CD14-positive monocyte (primary cell): ENCODE measurements around the gene CNTNAP2. TPM values are rescaled to one million over a fixed set of nuclear protein-coding genes. Genes with fewer than 3 reads are reported as not detected.

Experiments used
- DNase-seq, 3 donors: peaks; one replicate each; pipeline ENCODE4 v3.0.0-alpha.2; 2011 to 2022
- H2AFZ ChIP-seq: 2 replicates; pipeline ENCODE4 v1.6.0; 2012; ENCODE audit warnings: mild to moderate bottlenecking, low read depth, low read length, inconsistent platforms; ENCODE audit not compliant: insufficient read depth, poor library complexity, severe bottlenecking
- H3K27ac ChIP-seq, 2 donors: 1 replicate in 1 of 2; 2 replicates in 1 of 2; pipeline ENCODE4 v1.5.1; 2012 to 2013; ENCODE audit warnings: low read length in 2 of 2, control low read depth in 1 of 2, inconsistent platforms in 1 of 2, low read depth in 1 of 2, mild to moderate bottlenecking in 1 of 2
- H3K27me3 ChIP-seq, 2 donors: one replicate each; pipeline versions ENCODE4 v1.6.0 to v1.6.1; 2011 to 2013; ENCODE audit warnings: low read length in 2 of 2; ENCODE audit not compliant: control insufficient read depth in 2 of 2, insufficient read depth in 2 of 2
- H3K36me3 ChIP-seq, 2 donors: replicated peaks in 1 of 2; 1 replicate in 1 of 2; 2 replicates in 1 of 2; pipeline versions ENCODE4 v1.5.1 to v1.6.1; 2012 to 2013; ENCODE audit warnings: low read length in 2 of 2, control low read depth in 1 of 2, inconsistent platforms in 1 of 2, mild to moderate bottlenecking in 1 of 2; ENCODE audit not compliant: insufficient read depth in 2 of 2, control insufficient read depth in 1 of 2
- H3K4me1 ChIP-seq, 2 donors: 1 replicate in 1 of 2; 2 replicates in 1 of 2; pipeline versions ENCODE4 v1.5.1 to v1.6.1; 2012 to 2013; ENCODE audit warnings: low read length in 2 of 2, control low read depth in 1 of 2, inconsistent platforms in 1 of 2, mild to moderate bottlenecking in 1 of 2, moderate library complexity in 1 of 2; ENCODE audit not compliant: insufficient read depth in 2 of 2, control insufficient read depth in 1 of 2
- H3K4me2 ChIP-seq: replicated peaks from 2 replicates; pipeline ENCODE3; 2012; ENCODE audit warnings: low read length, moderate library complexity, mild to moderate bottlenecking; ENCODE audit not compliant: poor library complexity, severe bottlenecking; ENCODE audit errors: extremely low read depth
- H3K4me3 ChIP-seq, 3 experiments: fragments of 200-600 bp in 1 of 3; sonication (generic) in 1 of 3; replicated peaks in 1 of 3; 1 replicate in 2 of 3; 2 replicates in 1 of 3; pipeline ENCODE4 v1.5.1; 2011 to 2013; ENCODE audit warnings: low read length in 3 of 3, mild to moderate bottlenecking in 3 of 3, control low read depth in 2 of 3, low read depth in 2 of 3, inconsistent platforms in 1 of 3, moderate library complexity in 1 of 3
- H3K79me2 ChIP-seq: 2 replicates; pipeline ENCODE4 v1.6.0; 2012; ENCODE audit warnings: mild to moderate bottlenecking, control low read depth, inconsistent platforms, low read length, moderate library complexity; ENCODE audit not compliant: insufficient read depth
- H3K9ac ChIP-seq: 2 replicates; pipeline ENCODE4 v1.6.0; 2017; ENCODE audit warnings: low read length, mild to moderate bottlenecking; ENCODE audit not compliant: insufficient read depth, poor library complexity, severe bottlenecking
- H3K9me3 ChIP-seq, 2 donors: replicated peaks in 1 of 2; 1 replicate in 1 of 2; 2 replicates in 1 of 2; pipeline versions ENCODE4 v1.5.1 to v1.6.1; 2012 to 2013; ENCODE audit warnings: low read length in 2 of 2, control low read depth in 1 of 2; ENCODE audit not compliant: control insufficient read depth in 1 of 2, insufficient read depth in 1 of 2
- H4K20me1 ChIP-seq: 2 replicates; pipeline ENCODE4 v1.6.0; 2012; ENCODE audit warnings: mild to moderate bottlenecking, low read length, control low read depth, moderate library complexity; ENCODE audit not compliant: insufficient read depth
- H3K27ac Mint-ChIP-seq, 7 donors: one replicate each; pipeline ENCODE4 v1.8.0; 2020; ENCODE audit warnings: mild to moderate bottlenecking in 7 of 7, mixed read lengths in 7 of 7, moderate library complexity in 6 of 7, inconsistent platforms in 2 of 7
- H3K27me3 Mint-ChIP-seq, 3 donors: one replicate each; pipeline ENCODE4 v1.8.0; 2021 to 2022; ENCODE audit warnings: low read depth in 3 of 3, mild to moderate bottlenecking in 3 of 3, mixed read lengths in 3 of 3, moderate library complexity in 3 of 3, inconsistent platforms in 1 of 3
- H3K36me3 Mint-ChIP-seq, 2 donors: one replicate each; pipeline ENCODE4 v1.8.0; 2020; ENCODE audit warnings: mixed read lengths in 2 of 2, inconsistent platforms in 1 of 2, mild to moderate bottlenecking in 1 of 2
- H3K4me1 Mint-ChIP-seq: one replicate; pipeline ENCODE4 v1.8.0; 2020; ENCODE audit warnings: mild to moderate bottlenecking, mixed read lengths
- H3K4me3 Mint-ChIP-seq, 2 donors: one replicate each; pipeline ENCODE4 v1.8.0; 2020; ENCODE audit warnings: mild to moderate bottlenecking in 2 of 2, mixed read lengths in 2 of 2, moderate library complexity in 1 of 2
- H3K9me3 Mint-ChIP-seq, 7 donors: one replicate each; pipeline ENCODE4 v1.8.0; 2020 to 2022; ENCODE audit warnings: mixed read lengths in 7 of 7, mild to moderate bottlenecking in 6 of 7, moderate library complexity in 6 of 7, inconsistent platforms in 2 of 7
- CTCF ChIP-seq: fragments of 200-600 bp; IDR thresholded peaks from one replicate; pipeline ENCODE4 v1.8.0; 2022; ENCODE audit warnings: antibody characterized with exemption, mild to moderate bottlenecking
- WGBS: methylation state at CpG from one replicate; pipeline ENCODE4 v1.1.5; 2013; ENCODE audit warnings: missing lambda C conversion rate; ENCODE audit not compliant: insufficient coverage; 5-methylcytosine and 5-hydroxymethylcytosine counted together
- intact Hi-C, 2 donors: fragments of 100-400 bp; cut with micrococcal nuclease; formaldehyde crosslinking; loops; one replicate each; pipeline versions ENCODE4 v1.15.0 to v1.15.1; 2023
- polyA plus RNA-seq, 3 donors: library from polyadenylated mRNA; depleted of rRNA in 1 of 3; unstranded in 2 of 3; stranded (reverse) in 1 of 3; fragments of 300-500 nt in 2 of 3; fragments of >200 nt in 1 of 3; fragmentation: Illumina TruSeq in 2 of 3; gene quantifications; 1 replicate in 2 of 3; 2 replicates in 1 of 3; pipeline ENCODE4 v1.2.3, GENCODE V29; 2012 to 2021

Gene CNTNAP2
- polyA plus RNA-seq, 3 donors: 0.01 TPM; not detected in 2

- H3K4me1 Mint-ChIP-seq: no peaks in the 10 kb centered on the region
- Histone ChIP-seq H3K9me3 (peaks cover 23 to 25% of the 10 kb centered on the region in 2 donors), H4K20me1 (no peaks in the 10 kb centered on the region), H3K36me3 (no peaks in the 10 kb centered on the region), H3K27me3 (no peaks in the 10 kb centered on the region), H3K27ac (no peak overlapping the region), H3K4me1 (no peaks in the 10 kb centered on the region), H3K79me2 (no peaks in the 10 kb centered on the region), H3K9ac (no peak overlapping the region), H3K4me2 (no peak overlapping the region), H3K4me3 (no peak overlapping the region), H2AFZ (no peak overlapping the region)
- no peak for TF ChIP-seq CTCF
- H3K27ac Mint-ChIP-seq: no peak overlapping the region
- DNase-seq: no peak
- intact Hi-C loops: no loop called here
- no peak overlapping the region for H3K4me3 Mint-ChIP-seq
- no peaks in the 10 kb centered on the region for H3K36me3 Mint-ChIP-seq
- WGBS: no CpG with 5 or more reads among the region's 2 CpGs
- H3K27me3 Mint-ChIP-seq: peaks cover 0 to under 1% (median 0%) of the 10 kb centered on the region in 3 donors
- peaks cover 9 to 18% (median 11%) of the 10 kb centered on the region in 7 donors for H3K9me3 Mint-ChIP-seq
Measured at GRCh38 chr7:147096629-147097028, 980.0 kb downstream of the CNTNAP2 start.

GRCh38 chr7:147103224-147103623, 986.6 kb downstream of the CNTNAP2 start:
- Histone ChIP-seq H3K9me3 (peaks cover 12 to 15% of the 10 kb centered on the region in 2 donors), H3K4me1 (no peaks in the 10 kb centered on the region), H3K79me2 (no peaks in the 10 kb centered on the region), H4K20me1 (no peaks in the 10 kb centered on the region), H3K4me3 (no peak overlapping the region), H3K27me3 (no peaks in the 10 kb centered on the region), H3K27ac (no peak overlapping the region), H3K36me3 (no peaks in the 10 kb centered on the region), H3K9ac (no peak overlapping the region), H3K4me2 (no peak overlapping the region), H2AFZ (no peak overlapping the region)
- H3K27ac Mint-ChIP-seq: no peak overlapping the region
- TF ChIP-seq CTCF: no peak
- H3K9me3 Mint-ChIP-seq: peaks cover 4 to 11% (median 8%) of the 10 kb centered on the region in 7 donors
- no CpG with 5 or more reads among the region's 2 CpGs for WGBS
- DNase-seq: no peak
- intact Hi-C loops: no loop called here
- no peak overlapping the region for H3K4me3 Mint-ChIP-seq
- peaks cover 0 to 1% (median 0%) of the 10 kb centered on the region in 3 donors for H3K27me3 Mint-ChIP-seq
- no peaks in the 10 kb centered on the region for H3K4me1 Mint-ChIP-seq
- no peaks in the 10 kb centered on the region for H3K36me3 Mint-ChIP-seq
